ENCODE results near the gene NOP9.
A peak's percentile ranks its signal among the peaks of the same experiment; 100 is the strongest.

The NOP9 gene, protein sequence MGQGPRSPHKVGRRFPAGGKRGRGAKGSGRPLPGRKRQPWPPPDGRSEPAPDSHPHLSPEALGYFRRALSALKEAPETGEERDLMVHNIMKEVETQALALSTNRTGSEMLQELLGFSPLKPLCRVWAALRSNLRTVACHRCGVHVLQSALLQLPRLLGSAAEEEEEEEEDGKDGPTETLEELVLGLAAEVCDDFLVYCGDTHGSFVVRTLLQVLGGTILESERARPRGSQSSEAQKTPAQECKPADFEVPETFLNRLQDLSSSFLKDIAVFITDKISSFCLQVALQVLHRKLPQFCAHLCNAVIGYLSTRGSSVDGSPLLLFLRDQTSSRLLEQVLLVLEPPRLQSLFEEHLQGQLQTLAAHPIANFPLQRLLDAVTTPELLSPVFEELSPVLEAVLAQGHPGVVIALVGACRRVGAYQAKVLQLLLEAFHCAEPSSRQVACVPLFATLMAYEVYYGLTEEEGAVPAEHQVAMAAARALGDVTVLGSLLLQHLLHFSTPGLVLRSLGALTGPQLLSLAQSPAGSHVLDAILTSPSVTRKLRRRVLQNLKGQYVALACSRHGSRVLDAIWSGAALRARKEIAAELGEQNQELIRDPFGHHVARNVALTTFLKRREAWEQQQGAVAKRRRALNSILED

GRCh38 chr14:24299255-24300191 is at the start of gene NOP9, which contains the start of gene DHRS1:
Gene NOP9, plus strand, starts transcription at chr14:24299850. Its CDS starts 105 bp downstream, at chr14:24299955.
Gene DHRS1, minus strand, starts transcription at chr14:24299780. Its CDS starts 674 bp downstream, at chr14:24299106.
- DNase-seq, result peak; percentile 95

- DNase-seq, result no peak
These were observed 49.3 kb upstream of the NOP9 start for GRCh38 chr14:24250354-24250753.

GRCh38 chr14:24251880-24252288 is 47.8 kb upstream of the NOP9 start:
- no peak for DNase-seq

- DNase-seq, result no peak
These were observed 47.1 kb upstream of the NOP9 start for GRCh38 chr14:24252289-24253124.

GRCh38 chr14:24253936-24254335 is 45.7 kb upstream of the NOP9 start:
- no peak for DNase-seq

DNA sequence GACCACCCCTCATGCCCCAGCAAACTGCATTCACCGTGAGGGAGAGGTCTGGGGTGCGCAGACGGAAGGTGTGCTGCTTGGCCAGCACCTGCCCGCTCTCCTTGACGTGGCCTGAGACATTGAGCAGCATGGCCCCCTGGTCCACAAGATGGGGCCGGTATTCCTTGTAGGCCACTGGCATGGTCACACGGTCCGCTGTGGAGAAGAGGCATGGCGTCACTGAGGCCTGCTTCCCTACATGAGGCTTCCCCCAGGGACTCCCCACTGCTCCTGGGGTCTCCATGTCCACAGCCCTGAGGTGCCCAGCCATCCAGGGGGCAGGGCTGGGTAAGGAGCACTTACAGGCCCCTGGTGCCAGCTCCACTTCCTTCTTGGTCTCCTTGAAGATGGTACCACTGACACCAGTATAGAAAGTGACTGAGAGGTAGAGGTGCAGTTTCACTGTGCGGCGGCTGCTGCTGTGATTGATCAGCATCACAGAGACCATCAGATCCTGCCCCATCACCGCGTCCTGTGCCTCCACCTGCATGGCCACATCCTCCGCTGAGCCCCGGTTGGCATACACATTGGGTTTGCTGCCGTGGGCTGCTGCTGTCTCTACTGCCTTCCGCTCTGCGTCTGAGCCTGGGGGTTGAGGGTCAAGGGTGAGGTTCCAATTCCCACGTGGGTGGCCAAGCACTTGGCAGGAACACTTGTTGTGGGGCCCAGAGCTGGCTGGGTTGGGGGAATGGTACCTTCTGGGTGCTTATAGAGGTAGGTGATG is 44.8 kb upstream of the NOP9 start:
- no peak for DNase-seq

GRCh38 chr14:24255438-24255837 is 44.2 kb upstream of the NOP9 start:
- no peak for DNase-seq

GRCh38 chr14:24255931-24256711 is 43.5 kb upstream of the NOP9 start:
- no peak for DNase-seq

DNA sequence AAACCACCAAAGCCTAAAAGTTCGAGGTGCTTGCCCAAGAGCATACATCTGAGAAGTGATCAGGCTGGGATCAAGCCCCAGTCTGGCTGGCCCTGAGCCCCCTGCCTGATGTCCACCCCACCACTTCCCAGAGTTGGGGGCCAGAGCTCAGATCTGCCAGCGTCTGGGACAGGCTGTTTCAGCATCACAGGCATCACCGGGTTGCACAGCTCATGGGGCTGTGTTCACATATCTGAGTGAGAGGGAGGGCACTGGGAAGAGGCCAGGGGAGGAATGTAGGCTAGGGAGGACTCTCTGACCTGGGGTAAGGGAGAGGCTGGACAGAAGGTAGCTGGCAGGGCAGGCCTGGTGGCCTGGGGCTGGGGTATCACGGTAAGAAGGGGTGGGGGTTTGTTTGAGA is 42.7 kb upstream of the NOP9 start:
- no peak for DNase-seq

GRCh38 chr14:24258119-24258518 is 41.5 kb upstream of the NOP9 start:
- no peak for DNase-seq

GRCh38 chr14:24258548-24259265 is 40.9 kb upstream of the NOP9 start:
- DNase-seq, result no peak

- no peak for DNase-seq
These were observed 40.2 kb upstream of the NOP9 start for GRCh38 chr14:24259282-24260025.

GRCh38 chr14:24260026-24260779 is 39.4 kb upstream of the NOP9 start:
- DNase-seq, result no peak

- no peak for DNase-seq
These were observed 38.9 kb upstream of the NOP9 start for GRCh38 chr14:24260780-24261157.

GRCh38 chr14:24261256-24261968 is 38.2 kb upstream of the NOP9 start:
- no peak for DNase-seq

- DNase-seq, result no peak
These were observed 37.7 kb upstream of the NOP9 start for GRCh38 chr14:24261969-24262327.

- no peak for DNase-seq
These were observed 36.6 kb upstream of the NOP9 start, which contains the start of gene TGM1 for GRCh38 chr14:24262821-24263733. Gene TGM1, minus strand, starts transcription at chr14:24263177. Its CDS starts 825 bp downstream, at chr14:24262352.

Data from activated CD4-positive, alpha-beta T cell treated with anti-CD3 and anti-CD28 coated beads for 48 hours (primary cell).